Gastrocnemius medialis (tissue), 4 donors: ENCODE results near the gene STARD3.

Source experiments
- POLR2A ChIP-seq, 2 donors: fragments of 450-650 bp; IDR thresholded peaks; one replicate each; pipeline ENCODE4 v1.6.1; 2017; ENCODE audit warnings: antibody characterized with exemption in 2 of 2, mild to moderate bottlenecking in 2 of 2, moderate library complexity in 2 of 2
- TF ChIP-seq, protein P1 (sequence below), 5 experiments: fragments of 450-650 bp in 3 of 5; fragments of 200-600 bp in 2 of 5; sonication (generic) in 2 of 5; IDR thresholded peaks in 4 of 5; conservative IDR thresholded peaks in 1 of 5; 1 replicate in 4 of 5; 2 replicates in 1 of 5; pipeline ENCODE4 v1.5.1; 2016 to 2019; ENCODE audit warnings: antibody characterized with exemption in 5 of 5, mild to moderate bottlenecking in 3 of 5, moderate library complexity in 3 of 5

DNA sequence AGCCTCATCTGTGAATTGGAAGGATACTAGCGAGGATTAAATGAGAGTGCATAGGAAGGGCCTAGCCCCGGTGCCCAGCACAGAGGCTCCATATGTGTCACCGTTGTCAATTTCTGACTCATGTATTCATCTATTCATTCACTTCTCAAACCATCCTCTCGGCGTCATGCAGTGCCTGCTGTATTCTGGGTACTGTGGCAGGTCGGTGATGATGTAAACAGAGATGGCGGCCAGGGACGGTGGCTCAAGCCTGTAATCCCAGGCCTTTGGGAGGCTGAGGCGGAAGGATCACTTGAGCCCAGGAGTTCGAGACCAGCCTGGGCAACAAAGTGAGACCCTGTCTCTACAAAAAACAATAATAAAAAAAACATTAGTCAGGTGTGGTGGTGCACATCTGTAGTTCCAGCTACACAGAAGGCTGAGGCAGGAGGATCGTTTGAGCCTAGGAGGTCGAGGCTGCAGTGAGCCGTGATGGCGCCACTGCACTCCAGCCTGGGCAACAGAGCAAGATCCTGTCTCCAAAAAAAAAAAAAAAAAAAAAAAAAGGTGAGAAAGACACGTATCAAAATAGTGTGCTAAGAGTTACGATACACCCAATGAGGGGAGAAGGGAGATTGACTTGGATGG, 14.5 kb upstream of the STARD3 start:
- TF ChIP-seq, protein P1, sequence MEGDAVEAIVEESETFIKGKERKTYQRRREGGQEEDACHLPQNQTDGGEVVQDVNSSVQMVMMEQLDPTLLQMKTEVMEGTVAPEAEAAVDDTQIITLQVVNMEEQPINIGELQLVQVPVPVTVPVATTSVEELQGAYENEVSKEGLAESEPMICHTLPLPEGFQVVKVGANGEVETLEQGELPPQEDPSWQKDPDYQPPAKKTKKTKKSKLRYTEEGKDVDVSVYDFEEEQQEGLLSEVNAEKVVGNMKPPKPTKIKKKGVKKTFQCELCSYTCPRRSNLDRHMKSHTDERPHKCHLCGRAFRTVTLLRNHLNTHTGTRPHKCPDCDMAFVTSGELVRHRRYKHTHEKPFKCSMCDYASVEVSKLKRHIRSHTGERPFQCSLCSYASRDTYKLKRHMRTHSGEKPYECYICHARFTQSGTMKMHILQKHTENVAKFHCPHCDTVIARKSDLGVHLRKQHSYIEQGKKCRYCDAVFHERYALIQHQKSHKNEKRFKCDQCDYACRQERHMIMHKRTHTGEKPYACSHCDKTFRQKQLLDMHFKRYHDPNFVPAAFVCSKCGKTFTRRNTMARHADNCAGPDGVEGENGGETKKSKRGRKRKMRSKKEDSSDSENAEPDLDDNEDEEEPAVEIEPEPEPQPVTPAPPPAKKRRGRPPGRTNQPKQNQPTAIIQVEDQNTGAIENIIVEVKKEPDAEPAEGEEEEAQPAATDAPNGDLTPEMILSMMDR (IDR thresholded peaks at IDR 0.05 in 4 of 5, conservative IDR thresholded peaks at IDR 0.05 in 1 of 5) = no peak
- TF ChIP-seq POLR2A (IDR thresholded peaks at IDR 0.05) = no peak
